Posterior vena cava (tissue), 2 donors: ENCODE results near the gene WAPL. TPM values are rescaled to one million over a fixed set of nuclear protein-coding genes. Genes with fewer than 3 reads are reported as not detected.
"Not testable (repeated sequence)": the region's sequence is repeated elsewhere in the genome, so short reads cannot be mapped to it uniquely, and the experiment has no call there.

Experiments used
- DNase-seq: peaks from one replicate; pipeline ENCODE4 v3.0.0-alpha.2; 2020; ENCODE audit warnings: low spot score
- intact Hi-C, 2 donors: fragments of 100-400 bp; cut with DNase I; formaldehyde crosslinking; loops; one replicate each; pipeline versions ENCODE4 v1.14.1 to v1.14.2; 2022 to 2023
- total RNA-seq, 2 donors: library from RNA; stranded (reverse); fragmentation: NEBNext Ultra II Directional; extraction: Animal tissue kit (Norgen Biotek cat#: 25700); gene quantifications; one replicate each; pipeline ENCODE4 v1.2.1, GENCODE V29; 2021
- donor health status: DM: yes; HTN: yes; CAD: no.
- donor health status: DM: yes; HTN: yes; CAD: no.

The WAPL gene
- total RNA-seq, 2 donors from 2014 or later = 28.1 to 30.2 TPM

GRCh38 chr10:86525713-86526112, 4.1 kb upstream of the WAPL start:
- DNase-seq, intact Hi-C loops: not testable (repeated sequence)

- intact Hi-C loops = no loop called here
- DNase-seq = no peak
Observed at GRCh38 chr10:86524225-86524962, 2.8 kb upstream of the WAPL start.

- no peak for DNase-seq
- intact Hi-C loops = no loop called here
Observed at GRCh38 chr10:86523348-86523747, 1.8 kb upstream of the WAPL start.

GRCh38 chr10:86522510-86522855, 891 bp upstream of the WAPL start:
- intact Hi-C loops = no loop called here
- DNase-seq = no peak

- peak; percentile 89 for DNase-seq
- intact Hi-C loops = no loop called here
Observed at GRCh38 chr10:86520871-86521677, 518 bp downstream of the WAPL start.

GRCh38 chr10:86518781-86519180, 2.8 kb downstream of the WAPL start:
- intact Hi-C loops = no loop called here
- no peak for DNase-seq

GRCh38 chr10:86512137-86512536, 9.5 kb downstream of the WAPL start:
- intact Hi-C loops = no loop called here
- no peak for DNase-seq

- DNase-seq = no peak
- intact Hi-C loops = no loop called here
Observed at GRCh38 chr10:86511027-86511865, 10.3 kb downstream of the WAPL start.

GRCh38 chr10:86509145-86509544, 12.4 kb downstream of the WAPL start:
- no peak for DNase-seq
- intact Hi-C loops = no loop called here

GRCh38 chr10:86508217-86508616, 13.4 kb downstream of the WAPL start:
- intact Hi-C loops = no loop called here
- no peak for DNase-seq

GRCh38 chr10:86506499-86506898, 15.1 kb downstream of the WAPL start:
- DNase-seq = no peak
- intact Hi-C loops = no loop called here

- intact Hi-C loops = no loop called here
- no peak for DNase-seq
Observed at GRCh38 chr10:86506062-86506461, 15.5 kb downstream of the WAPL start.

GRCh38 chr10:86504510-86504909, 17.1 kb downstream of the WAPL start:
- intact Hi-C loops = no loop called here
- DNase-seq = no peak

- intact Hi-C loops = no loop called here
- no peak for DNase-seq
Observed at GRCh38 chr10:86500846-86501245, 20.7 kb downstream of the WAPL start.

- intact Hi-C loops = no loop called here
- DNase-seq = no peak
Observed at GRCh38 chr10:86498598-86498997, 23.0 kb downstream of the WAPL start.

- intact Hi-C loops = no loop called here
- no peak for DNase-seq
Observed at GRCh38 chr10:86497621-86498020, 24.0 kb downstream of the WAPL start.

GRCh38 chr10:86489960-86490612, 31.5 kb downstream of the WAPL start:
- intact Hi-C loops = no loop called here
- no peak for DNase-seq

- no peak for DNase-seq
- intact Hi-C loops = no loop called here
Observed at GRCh38 chr10:86489071-86489810, 32.4 kb downstream of the WAPL start.

- intact Hi-C loops = no loop called here
- DNase-seq = no peak
Observed at GRCh38 chr10:86486856-86487255, 34.7 kb downstream of the WAPL start.
